Central memory CD8-positive, alpha-beta T cell (primary cell): Measurements from ENCODE around the gene WIPF2.

ENCODE experiments used
- ATAC-seq: fragments of 150-1000 bp; cut with Tn5 transposase; replicated peaks from 2 replicates; pipeline ENCODE4 v1.10.0; 2022; ENCODE audit warnings: mild to moderate bottlenecking, moderate FRiP score, moderate number of reproducible peaks; ENCODE audit not compliant: poor library complexity, severe bottlenecking; ENCODE audit errors: extremely low read depth
- DNase-seq, 2 donors: peaks; one replicate each; pipeline ENCODE4 v3.0.0; 2021; ENCODE audit warnings: low spot score in 2 of 2
- H3K27ac Mint-ChIP-seq: one replicate; pipeline ENCODE4 v1.8.0; 2022; ENCODE audit warnings: low read depth, mild to moderate bottlenecking, moderate library complexity, mixed read lengths
- H3K27me3 Mint-ChIP-seq: one replicate; pipeline ENCODE4 v1.8.0; 2022; ENCODE audit warnings: mixed read lengths
- H3K36me3 Mint-ChIP-seq: one replicate; pipeline ENCODE4 v1.8.0; 2022; ENCODE audit warnings: mild to moderate bottlenecking, moderate library complexity, mixed read lengths; ENCODE audit not compliant: insufficient read depth
- H3K4me1 Mint-ChIP-seq: one replicate; pipeline ENCODE4 v1.8.0; 2022; ENCODE audit warnings: mixed read lengths
- H3K4me3 Mint-ChIP-seq: one replicate; pipeline ENCODE4 v1.8.0; 2022; ENCODE audit warnings: mild to moderate bottlenecking, moderate library complexity, mixed read lengths
- H3K9me3 Mint-ChIP-seq: one replicate; pipeline ENCODE4 v1.8.0; 2022; ENCODE audit warnings: mixed read lengths

The WIPF2 gene, protein sequence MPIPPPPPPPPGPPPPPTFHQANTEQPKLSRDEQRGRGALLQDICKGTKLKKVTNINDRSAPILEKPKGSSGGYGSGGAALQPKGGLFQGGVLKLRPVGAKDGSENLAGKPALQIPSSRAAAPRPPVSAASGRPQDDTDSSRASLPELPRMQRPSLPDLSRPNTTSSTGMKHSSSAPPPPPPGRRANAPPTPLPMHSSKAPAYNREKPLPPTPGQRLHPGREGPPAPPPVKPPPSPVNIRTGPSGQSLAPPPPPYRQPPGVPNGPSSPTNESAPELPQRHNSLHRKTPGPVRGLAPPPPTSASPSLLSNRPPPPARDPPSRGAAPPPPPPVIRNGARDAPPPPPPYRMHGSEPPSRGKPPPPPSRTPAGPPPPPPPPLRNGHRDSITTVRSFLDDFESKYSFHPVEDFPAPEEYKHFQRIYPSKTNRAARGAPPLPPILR

DNA sequence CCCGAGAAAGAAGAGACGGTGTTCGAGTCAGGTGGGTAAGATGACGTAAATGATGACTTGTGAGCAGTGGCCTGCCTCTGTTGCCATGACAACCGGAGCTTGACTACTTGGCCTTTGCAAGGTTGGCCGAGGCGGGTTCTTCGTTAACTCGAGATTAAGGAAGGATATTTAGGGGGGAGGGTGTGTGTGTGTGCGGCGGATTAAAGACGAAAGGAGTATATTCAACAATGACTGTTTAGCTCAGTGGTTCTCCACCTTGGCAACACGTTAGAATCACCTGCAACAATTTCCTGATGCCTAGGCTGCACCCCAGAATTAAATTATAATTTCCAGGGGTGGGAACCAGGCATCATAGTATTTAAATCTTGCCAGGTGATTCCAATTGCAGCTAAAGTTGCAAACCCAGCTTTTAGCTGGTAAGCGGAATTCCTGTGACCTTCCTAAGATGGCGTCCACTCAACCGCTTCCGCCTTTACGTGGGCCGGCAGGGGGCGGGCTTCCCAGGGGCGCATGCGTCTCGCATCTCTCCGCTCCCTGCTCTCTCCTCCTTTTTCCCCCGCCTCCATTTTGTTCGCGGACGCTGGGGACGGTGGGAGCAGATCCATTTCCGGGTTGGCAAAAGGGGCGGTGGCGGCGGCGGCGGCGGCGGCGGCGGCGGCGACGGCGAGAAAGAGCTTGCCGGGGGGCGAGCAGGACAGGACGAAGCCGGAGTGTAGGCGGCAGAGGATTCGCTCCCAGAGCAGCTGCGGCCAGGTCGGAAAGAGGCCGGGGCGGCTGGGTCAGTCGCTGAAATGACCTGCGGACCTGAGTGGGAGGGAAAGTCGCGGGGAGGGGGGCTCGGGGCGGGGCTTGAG is at the start of gene WIPF2:
WIPF2 (plus strand) TSS at position 565 of the 854 bp plus-strand sequence. CDS start 37,156 bp downstream, outside the sequence.
- H3K27ac Mint-ChIP-seq, result peak within 1 kb of the TSS; percentile 96
- ATAC-seq (peak; percentile 91), DNase-seq (peak; percentile 95)
- H3K36me3 Mint-ChIP-seq, result peaks cover 21% of the 10 kb centered on the region
- H3K4me3 Mint-ChIP-seq, result peak within 1 kb of the TSS; percentile 83
- H3K4me1 Mint-ChIP-seq, result peaks cover 29% of the 10 kb centered on the region
- H3K9me3 Mint-ChIP-seq, result no peaks in the 10 kb centered on the region
- no peaks in the 10 kb centered on the region for H3K27me3 Mint-ChIP-seq

DNA sequence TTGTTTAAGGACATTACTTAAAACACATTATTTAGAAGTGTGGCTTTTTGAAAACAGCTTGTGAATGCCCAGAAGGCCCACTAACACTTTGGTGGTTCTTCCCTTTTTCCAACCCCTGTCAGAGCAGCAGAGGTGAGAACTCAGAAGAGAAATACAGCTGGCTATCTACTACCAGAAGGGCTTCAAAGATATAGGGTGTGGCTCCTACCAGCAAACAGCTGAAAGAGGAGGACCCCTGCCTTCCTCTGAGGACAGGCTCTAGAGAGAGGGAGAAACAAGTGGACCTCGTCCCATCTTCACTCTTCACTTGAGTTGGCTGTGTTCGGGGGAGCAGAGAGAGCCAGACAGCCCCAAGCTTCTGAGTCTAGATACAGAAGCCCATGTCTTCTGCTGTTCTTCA is 48.8 kb upstream of the WIPF2 start:
- Mint-ChIP-seq H3K4me3 (no peak overlapping the region), H3K9me3 (no peaks in the 10 kb centered on the region), H3K36me3 (peaks cover 53% of the 10 kb centered on the region), H3K27ac (no peak overlapping the region), H3K4me1 (peaks cover 10% of the 10 kb centered on the region), H3K27me3 (no peaks in the 10 kb centered on the region)
- no peak for ATAC-seq
- no peak for DNase-seq

DNA sequence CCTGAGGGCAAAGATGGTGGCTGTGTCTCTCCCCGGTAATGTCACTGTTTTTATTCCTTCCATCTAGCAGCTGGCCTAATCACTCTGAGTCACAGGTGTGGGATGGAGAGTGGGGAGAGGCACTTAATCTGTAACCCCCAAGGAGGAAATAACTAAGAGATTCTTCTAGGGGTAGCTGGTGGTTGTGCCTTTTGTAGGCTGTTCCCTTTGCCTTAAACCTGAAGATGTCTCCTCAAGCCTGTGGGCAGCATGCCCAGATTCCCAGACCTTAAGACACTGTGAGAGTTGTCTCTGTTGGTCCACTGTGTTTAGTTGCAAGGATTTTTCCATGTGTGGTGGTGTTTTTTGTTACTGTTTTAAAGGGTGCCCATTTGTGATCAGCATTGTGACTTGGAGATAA is 47.4 kb upstream of the WIPF2 start:
- no peak for ATAC-seq
- H3K27ac Mint-ChIP-seq, result no peak overlapping the region
- no peak for DNase-seq

DNA sequence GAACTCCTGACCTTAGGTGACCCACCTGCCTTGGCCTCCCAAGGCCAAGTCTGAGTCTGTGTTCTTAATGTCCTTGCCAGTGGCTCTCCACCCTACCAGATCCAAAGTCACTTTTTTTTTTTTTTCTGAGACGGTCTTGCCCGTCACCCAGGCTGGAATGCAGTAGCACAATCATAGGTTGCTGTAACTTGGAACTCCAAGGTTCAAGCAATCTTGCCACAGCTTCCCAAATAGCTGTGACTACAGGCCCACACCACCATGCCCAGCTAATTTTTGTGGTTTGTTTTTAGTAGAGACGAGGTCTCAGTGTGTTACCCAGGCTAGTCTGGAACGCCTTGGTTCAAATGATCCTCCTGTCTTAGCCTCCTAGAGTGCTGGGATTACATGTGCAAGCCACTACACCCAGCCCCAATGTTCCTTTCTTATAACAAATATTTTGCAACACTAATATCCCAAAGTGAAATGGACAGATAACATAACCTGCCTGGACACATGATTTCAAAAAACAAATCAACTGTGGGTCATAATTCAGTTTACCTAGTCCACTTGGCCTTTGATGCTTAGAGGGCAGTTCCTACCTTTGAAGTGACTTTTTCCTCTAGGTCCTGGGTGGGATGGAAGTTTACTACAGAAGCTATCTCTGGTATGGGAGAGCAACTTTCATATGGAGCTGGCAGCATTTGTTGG is 45.9 kb upstream of the WIPF2 start:
- peaks cover 29% of the 10 kb centered on the region for H3K36me3 Mint-ChIP-seq
- ATAC-seq (no peak), DNase-seq (no peak)
- peaks cover 15% of the 10 kb centered on the region for H3K4me1 Mint-ChIP-seq
- no peak overlapping the region for H3K27ac Mint-ChIP-seq
- no peaks in the 10 kb centered on the region for H3K27me3 Mint-ChIP-seq
- no peaks in the 10 kb centered on the region for H3K9me3 Mint-ChIP-seq
- no peak overlapping the region for H3K4me3 Mint-ChIP-seq

More for the DNA sequence above, 47.4 kb upstream of the WIPF2 start:
- H3K27me3 Mint-ChIP-seq, result no peaks in the 10 kb centered on the region
- no peak overlapping the region for H3K4me3 Mint-ChIP-seq
- H3K9me3 Mint-ChIP-seq, result no peaks in the 10 kb centered on the region
- H3K4me1 Mint-ChIP-seq, result peaks cover 12% of the 10 kb centered on the region
- H3K36me3 Mint-ChIP-seq, result peaks cover 42% of the 10 kb centered on the region

DNA sequence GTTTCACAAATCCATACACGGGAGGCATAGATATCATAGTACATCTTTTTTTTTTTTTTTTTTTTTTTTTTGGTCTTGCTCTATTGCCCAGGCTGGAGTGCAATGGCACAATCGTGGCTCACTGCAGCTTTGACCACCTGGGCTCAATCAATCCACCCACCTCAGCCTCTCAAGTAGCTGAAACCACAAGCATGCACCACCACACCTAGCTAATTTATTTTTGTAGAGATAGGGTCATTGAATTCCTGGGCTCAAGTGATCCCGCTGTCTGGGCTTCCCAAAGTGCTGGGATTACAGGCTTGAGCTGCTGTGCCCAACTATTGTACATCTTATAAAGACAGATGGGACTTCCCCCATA is 45.3 kb upstream of the WIPF2 start:
- Mint-ChIP-seq H3K27ac (no peak overlapping the region), H3K4me1 (peaks cover 10% of the 10 kb centered on the region), H3K27me3 (no peaks in the 10 kb centered on the region), H3K9me3 (no peaks in the 10 kb centered on the region), H3K36me3 (peaks cover 25% of the 10 kb centered on the region), H3K4me3 (no peak overlapping the region)
- DNase-seq (no peak), ATAC-seq (no peak)

DNA sequence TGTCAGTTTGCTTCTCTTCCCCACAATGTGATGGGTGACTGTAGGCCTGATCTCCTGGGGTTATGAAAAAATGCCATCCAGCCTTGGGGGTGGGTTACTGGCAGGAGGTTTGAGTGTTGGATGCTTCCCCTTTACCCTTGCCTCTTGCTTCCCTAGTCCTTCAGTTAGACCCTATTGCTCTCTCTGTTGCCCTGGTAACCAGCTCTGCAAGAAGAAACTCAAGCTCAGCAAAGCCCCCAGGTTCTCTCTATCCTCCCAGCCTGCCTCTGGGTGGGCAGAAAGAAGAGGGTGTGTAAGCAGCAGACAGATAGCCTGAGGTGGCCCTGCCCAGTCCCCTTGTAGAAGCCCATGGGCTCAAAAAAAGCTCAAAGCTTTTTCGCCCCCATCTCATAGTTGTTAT is 44.6 kb upstream of the WIPF2 start:
- Mint-ChIP-seq H3K36me3 (peaks cover 20% of the 10 kb centered on the region), H3K27ac (peak overlapping the region; percentile 42), H3K4me3 (no peak overlapping the region)

DNA sequence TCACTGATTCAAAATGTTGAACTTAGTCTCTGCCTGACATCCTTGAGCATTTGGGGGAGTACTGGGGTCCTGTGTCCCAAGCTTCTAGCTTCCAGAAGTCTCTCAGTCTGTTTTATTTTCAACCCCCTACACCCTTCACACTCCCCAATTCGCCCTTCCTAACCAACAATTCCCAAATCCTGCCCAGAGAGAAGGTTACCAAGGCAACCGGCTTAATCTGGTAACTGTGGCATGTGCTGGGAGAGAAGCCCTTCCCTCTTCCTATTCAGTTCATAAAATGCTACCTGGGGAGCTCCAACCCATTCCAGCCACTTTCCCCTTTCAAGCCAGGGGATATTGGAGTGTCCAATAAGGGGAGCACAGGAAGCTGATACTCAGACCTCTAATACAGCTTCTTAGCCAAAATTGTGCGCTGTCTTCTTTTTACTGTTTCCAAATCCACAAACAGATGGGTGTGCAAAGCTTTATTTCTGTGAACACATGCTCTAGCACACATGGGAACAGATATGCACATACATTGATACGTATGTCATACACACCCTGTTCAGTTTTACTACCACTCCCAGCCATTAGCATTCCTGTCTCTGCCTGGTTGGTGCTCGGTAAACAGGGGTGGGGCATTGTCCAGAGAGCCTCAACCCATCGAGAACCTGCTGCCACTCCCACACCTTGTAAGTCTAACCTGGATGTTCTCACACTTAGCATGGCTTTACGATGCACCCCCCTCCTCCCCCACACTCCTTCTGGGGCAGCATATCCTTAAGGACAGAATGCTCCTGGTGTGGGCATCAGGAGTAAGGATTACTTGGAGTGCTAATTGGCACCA is 43.0 kb upstream of the WIPF2 start:
- DNase-seq (no peak), ATAC-seq (no peak)
- no peaks in the 10 kb centered on the region for H3K27me3 Mint-ChIP-seq
- peaks cover 8% of the 10 kb centered on the region for H3K36me3 Mint-ChIP-seq
- no peaks in the 10 kb centered on the region for H3K9me3 Mint-ChIP-seq
- no peak overlapping the region for H3K4me3 Mint-ChIP-seq
- H3K4me1 Mint-ChIP-seq, result peaks cover 8% of the 10 kb centered on the region
- H3K27ac Mint-ChIP-seq, result no peak overlapping the region

More for the DNA sequence above, 44.6 kb upstream of the WIPF2 start:
- Mint-ChIP-seq H3K4me1 (peaks cover 8% of the 10 kb centered on the region), H3K27me3 (no peaks in the 10 kb centered on the region), H3K9me3 (no peaks in the 10 kb centered on the region)
- ATAC-seq (no peak), DNase-seq (no peak)

DNA sequence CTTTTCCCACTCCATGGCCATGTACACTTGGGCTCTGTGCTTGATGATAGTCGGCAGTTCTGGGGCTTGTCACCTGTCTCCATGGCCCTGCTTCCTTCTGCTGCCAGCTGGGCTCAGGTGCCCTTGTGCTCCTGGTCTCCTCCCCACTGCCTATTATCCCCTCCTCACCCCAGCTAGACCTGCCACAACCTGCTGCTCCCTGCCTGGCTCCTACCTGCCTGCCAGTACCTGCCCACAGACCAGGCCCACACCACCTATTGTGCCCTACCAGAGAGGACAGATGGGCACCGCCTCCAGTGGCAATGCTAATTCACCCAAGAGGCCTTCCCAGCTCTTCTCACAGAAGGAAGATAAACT is 42.4 kb upstream of the WIPF2 start:
- ATAC-seq (no peak), DNase-seq (no peak)
- H3K4me3 Mint-ChIP-seq, result peak overlapping the region; percentile 39
- no peak overlapping the region for H3K27ac Mint-ChIP-seq
- no peaks in the 10 kb centered on the region for H3K9me3 Mint-ChIP-seq
- H3K36me3 Mint-ChIP-seq, result peaks cover 4% of the 10 kb centered on the region
- H3K4me1 Mint-ChIP-seq, result peaks cover 8% of the 10 kb centered on the region
- H3K27me3 Mint-ChIP-seq, result no peaks in the 10 kb centered on the region

DNA sequence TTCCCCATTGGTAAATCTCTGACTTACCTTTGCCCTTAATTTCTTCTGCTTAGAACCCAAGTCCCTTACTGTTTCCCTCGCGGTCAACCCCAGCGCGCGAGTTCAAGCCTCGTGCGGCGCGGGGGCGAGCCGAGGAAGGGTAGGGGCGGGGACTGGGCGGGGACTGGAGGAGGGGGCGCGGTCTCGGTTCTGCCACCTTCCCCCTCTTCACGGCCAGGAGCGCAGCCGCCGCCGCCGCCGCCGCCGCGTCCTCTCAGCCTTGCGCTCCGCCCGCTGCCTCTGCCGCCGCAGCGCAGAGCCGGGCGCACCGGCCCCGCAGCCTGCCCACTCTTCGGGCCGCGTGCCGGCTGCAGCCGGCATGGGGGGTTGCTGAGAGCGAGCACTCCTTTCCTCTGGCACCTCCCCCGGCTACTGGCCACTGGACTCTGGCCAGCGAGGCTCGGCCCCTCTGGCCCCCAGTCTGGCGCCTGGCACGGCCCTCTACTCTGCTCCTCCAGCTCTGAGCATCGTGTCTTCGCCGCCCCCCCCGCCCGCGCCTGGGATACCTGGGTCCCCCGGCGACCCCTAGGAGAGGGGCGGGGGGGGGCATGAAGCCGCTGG is 41.7 kb upstream of the WIPF2 start, which contains the start of gene RAPGEFL1:
RAPGEFL1 (plus strand) TSS at position 196 of the 600 bp plus-strand sequence; CDS start at position 588, 392 bp downstream.
- ATAC-seq (peak; percentile 96), DNase-seq (peak; percentile 47 to 48)
- H3K9me3 Mint-ChIP-seq, result no peaks in the 10 kb centered on the region
- peak within 1 kb of the TSS; percentile 50 for H3K4me3 Mint-ChIP-seq
- no peak within 1 kb of the TSS for H3K27ac Mint-ChIP-seq
- peaks cover 8% of the 10 kb centered on the region for H3K4me1 Mint-ChIP-seq
- H3K36me3 Mint-ChIP-seq, result peaks cover 4% of the 10 kb centered on the region
- no peaks in the 10 kb centered on the region for H3K27me3 Mint-ChIP-seq

DNA sequence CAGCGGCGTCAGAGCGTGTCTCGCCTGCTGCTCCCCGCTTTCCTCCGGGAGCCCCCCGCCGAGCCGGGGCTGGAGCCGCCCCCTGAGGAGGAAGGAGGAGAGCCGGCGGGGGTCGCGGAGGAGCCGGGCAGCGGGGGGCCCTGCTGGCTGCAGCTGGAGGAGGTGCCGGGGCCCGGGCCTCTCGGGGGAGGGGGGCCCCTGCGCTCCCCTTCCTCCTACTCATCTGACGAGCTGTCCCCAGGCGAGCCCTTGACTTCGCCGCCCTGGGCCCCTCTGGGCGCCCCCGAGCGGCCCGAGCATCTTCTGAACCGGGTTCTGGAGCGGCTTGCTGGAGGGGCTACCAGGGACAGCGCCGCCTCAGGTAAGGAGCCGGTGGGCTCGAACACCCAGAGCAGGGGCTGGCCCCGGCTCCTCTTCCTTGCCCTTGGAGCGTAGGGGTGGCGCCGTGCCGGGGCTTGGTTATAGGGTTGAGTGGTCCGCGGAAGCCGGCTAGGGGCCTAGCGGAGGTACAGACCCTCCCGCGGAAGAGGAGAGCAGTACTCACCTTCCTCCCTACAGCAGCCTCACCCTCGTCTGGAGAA is 41.0 kb upstream of the WIPF2 start:
- Mint-ChIP-seq H3K4me3 (peak overlapping the region; percentile 50), H3K36me3 (peaks cover 4% of the 10 kb centered on the region)

DNA sequence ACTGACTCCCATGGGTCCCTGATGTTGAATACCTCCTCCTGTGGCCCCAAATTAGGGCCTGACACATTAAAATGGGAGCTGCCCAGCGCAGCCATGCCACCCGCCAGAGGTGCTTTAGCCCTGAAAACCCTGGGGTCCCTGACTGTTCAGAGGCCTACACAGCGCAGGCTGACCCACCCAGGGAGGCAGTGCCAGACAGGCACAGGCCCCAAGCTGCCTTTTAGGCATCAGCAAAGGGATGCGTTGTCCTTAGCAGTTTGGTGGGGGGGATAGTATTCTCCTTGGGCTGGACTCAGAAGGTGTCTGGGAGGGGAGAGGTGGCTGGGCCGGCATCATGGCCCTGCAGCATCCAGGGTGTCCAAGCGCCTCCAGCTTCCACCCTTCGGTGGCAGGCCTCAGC is 40.4 kb upstream of the WIPF2 start:
- H3K4me3 Mint-ChIP-seq, result peak overlapping the region; percentile 50
- H3K36me3 Mint-ChIP-seq, result peaks cover 4% of the 10 kb centered on the region
- ATAC-seq (no peak), DNase-seq (no peak)
- no peaks in the 10 kb centered on the region for H3K9me3 Mint-ChIP-seq
- H3K4me1 Mint-ChIP-seq, result peaks cover 8% of the 10 kb centered on the region
- no peak overlapping the region for H3K27ac Mint-ChIP-seq
- no peaks in the 10 kb centered on the region for H3K27me3 Mint-ChIP-seq

More for the DNA sequence above, 41.0 kb upstream of the WIPF2 start:
- DNase-seq (no peak), ATAC-seq (no peak)
- Mint-ChIP-seq H3K27ac (no peak overlapping the region), H3K27me3 (no peaks in the 10 kb centered on the region), H3K4me1 (peaks cover 8% of the 10 kb centered on the region), H3K9me3 (no peaks in the 10 kb centered on the region)
